ENCODE results near the gene CDKAL1.

Gene CDKAL1

DNA sequence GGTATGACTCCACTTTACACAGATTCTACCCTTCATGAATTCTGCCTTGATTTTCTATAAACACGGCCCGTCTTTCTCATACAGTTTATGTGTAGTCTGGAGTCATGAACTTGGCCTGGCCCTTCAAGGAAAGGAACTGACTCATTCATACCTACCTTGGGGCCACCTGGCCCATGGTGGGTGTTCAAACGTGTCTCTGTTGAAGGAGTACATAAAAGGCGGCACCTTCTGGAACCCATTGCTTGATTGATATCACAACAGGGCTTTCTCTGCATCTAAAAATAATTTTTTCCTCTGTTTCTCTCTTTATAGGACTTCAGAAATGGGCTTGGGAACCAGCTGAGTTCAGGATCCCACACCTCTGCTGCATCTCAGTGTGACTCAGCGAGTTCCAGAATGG lies 696.3 kb downstream of the CDKAL1 start:
- no peak overlapping the region for H3K4me3 ChIP-seq (ENCODE audit: low read length)
- no peaks in the 10 kb centered on the region for H3K36me3 ChIP-seq (replicated peaks; ENCODE audit: insufficient read depth, low read length)
- no peaks in the 10 kb centered on the region for H3F3A ChIP-seq (ENCODE audit: insufficient read depth, low read length)
- DNase-seq = no peak
- H3K9me2 ChIP-seq (replicated peaks; ENCODE audit: insufficient read depth, low read length) = no peaks in the 10 kb centered on the region
- TF ChIP-seq EZH2 (optimal IDR thresholded peaks at IDR 0.05; ENCODE audit: low read depth, low read length) = no peak
- no peak for TF ChIP-seq EZH2phosphoT487 (IDR thresholded peaks at IDR 0.05; ENCODE audit: low read length)
- TF ChIP-seq, protein P1, sequence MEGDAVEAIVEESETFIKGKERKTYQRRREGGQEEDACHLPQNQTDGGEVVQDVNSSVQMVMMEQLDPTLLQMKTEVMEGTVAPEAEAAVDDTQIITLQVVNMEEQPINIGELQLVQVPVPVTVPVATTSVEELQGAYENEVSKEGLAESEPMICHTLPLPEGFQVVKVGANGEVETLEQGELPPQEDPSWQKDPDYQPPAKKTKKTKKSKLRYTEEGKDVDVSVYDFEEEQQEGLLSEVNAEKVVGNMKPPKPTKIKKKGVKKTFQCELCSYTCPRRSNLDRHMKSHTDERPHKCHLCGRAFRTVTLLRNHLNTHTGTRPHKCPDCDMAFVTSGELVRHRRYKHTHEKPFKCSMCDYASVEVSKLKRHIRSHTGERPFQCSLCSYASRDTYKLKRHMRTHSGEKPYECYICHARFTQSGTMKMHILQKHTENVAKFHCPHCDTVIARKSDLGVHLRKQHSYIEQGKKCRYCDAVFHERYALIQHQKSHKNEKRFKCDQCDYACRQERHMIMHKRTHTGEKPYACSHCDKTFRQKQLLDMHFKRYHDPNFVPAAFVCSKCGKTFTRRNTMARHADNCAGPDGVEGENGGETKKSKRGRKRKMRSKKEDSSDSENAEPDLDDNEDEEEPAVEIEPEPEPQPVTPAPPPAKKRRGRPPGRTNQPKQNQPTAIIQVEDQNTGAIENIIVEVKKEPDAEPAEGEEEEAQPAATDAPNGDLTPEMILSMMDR (IDR thresholded peaks at IDR 0.05; ENCODE audit: low read length) = no peak
- H3K9ac ChIP-seq (ENCODE audit: low read length) = no peak overlapping the region
- H3K4me1 ChIP-seq (ENCODE audit: low read length) = no peaks in the 10 kb centered on the region
- no peaks in the 10 kb centered on the region for H4K20me1 ChIP-seq (ENCODE audit: insufficient read depth, low read length)
- H3K27ac ChIP-seq (ENCODE audit: low read length) = no peak overlapping the region
- H3K4me2 ChIP-seq (ENCODE audit: low read depth, low read length) = no peak overlapping the region
- no peaks in the 10 kb centered on the region for H3K9me3 ChIP-seq (replicated peaks; ENCODE audit: insufficient read depth, low read length)
- H3K27me3 ChIP-seq (replicated peaks; ENCODE audit: insufficient read depth, low read length) = no peaks in the 10 kb centered on the region
- no peaks in the 10 kb centered on the region for H3K79me2 ChIP-seq (ENCODE audit: low read length)
- H2AFZ ChIP-seq (ENCODE audit: low read length) = no peak overlapping the region

DNA sequence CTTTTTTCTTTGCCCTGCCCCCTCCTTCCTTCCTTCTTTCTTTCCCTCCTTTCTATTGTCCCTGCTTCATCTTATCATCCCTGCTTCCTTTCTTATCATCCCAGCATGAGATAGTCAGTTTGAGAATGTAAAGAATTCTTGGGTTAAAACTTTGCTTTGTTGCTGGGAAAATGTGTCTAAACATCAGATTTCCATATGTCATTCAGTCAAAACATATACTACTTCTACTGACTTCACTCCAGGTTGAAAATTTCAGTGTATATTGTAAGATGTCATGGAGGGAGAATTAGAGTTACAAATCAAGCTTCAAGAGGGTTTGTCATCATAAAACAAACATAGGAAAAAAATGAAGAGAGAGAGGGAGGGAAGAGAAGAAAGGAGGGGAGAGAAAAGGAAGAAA lies 700.9 kb downstream of the CDKAL1 start:
- Histone ChIP-seq H3K27me3 (replicated peaks; ENCODE audit: insufficient read depth, low read length) (no peaks in the 10 kb centered on the region), H3K4me2 (ENCODE audit: low read depth, low read length) (no peak overlapping the region), H3F3A (ENCODE audit: insufficient read depth, low read length) (no peaks in the 10 kb centered on the region)

DNA sequence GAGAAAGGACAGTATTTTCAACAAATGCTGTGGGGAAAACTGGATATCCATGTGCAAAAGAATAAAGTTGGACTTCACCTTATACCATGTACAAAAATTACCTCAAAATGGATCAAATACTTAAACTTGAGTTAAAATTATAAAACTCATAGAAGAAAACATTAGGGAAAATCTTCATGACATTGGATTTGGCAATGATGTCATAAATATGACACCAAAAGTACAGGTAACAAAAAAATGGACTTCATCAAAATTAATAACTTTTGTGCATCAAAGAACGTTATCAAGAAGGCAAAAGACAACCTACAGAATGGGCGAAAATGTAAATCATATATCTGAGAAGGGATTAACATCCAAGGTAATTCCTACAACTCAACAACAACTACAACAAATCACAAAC lies 704.0 kb downstream of the CDKAL1 start:
- no peaks in the 10 kb centered on the region for H3K4me1 ChIP-seq (ENCODE audit: low read length)
- H3K4me3 ChIP-seq (ENCODE audit: low read length) = no peak overlapping the region
- H3K9me2 ChIP-seq (replicated peaks; ENCODE audit: insufficient read depth, low read length) = no peaks in the 10 kb centered on the region
- no peak overlapping the region for H2AFZ ChIP-seq (ENCODE audit: low read length)
- no peak overlapping the region for H3K4me2 ChIP-seq (ENCODE audit: low read depth, low read length)
- no peak overlapping the region for H3K27ac ChIP-seq (ENCODE audit: low read length)
- DNase-seq = no peak
- no peaks in the 10 kb centered on the region for H3F3A ChIP-seq (ENCODE audit: insufficient read depth, low read length)
- TF ChIP-seq EZH2 (optimal IDR thresholded peaks at IDR 0.05; ENCODE audit: low read depth, low read length) (no peak), EZH2phosphoT487 (IDR thresholded peaks at IDR 0.05; ENCODE audit: low read length) (no peak)
- TF ChIP-seq, protein P1 (IDR thresholded peaks at IDR 0.05; ENCODE audit: low read length) = no peak
- H3K36me3 ChIP-seq (replicated peaks; ENCODE audit: insufficient read depth, low read length) = no peaks in the 10 kb centered on the region
- H3K9me3 ChIP-seq (replicated peaks; ENCODE audit: insufficient read depth, low read length) = no peaks in the 10 kb centered on the region
- no peaks in the 10 kb centered on the region for H4K20me1 ChIP-seq (ENCODE audit: insufficient read depth, low read length)
- H3K79me2 ChIP-seq (ENCODE audit: low read length) = no peaks in the 10 kb centered on the region
- no peaks in the 10 kb centered on the region for H3K27me3 ChIP-seq (replicated peaks; ENCODE audit: insufficient read depth, low read length)
- no peak overlapping the region for H3K9ac ChIP-seq (ENCODE audit: low read length)

More for the DNA sequence above, 700.9 kb downstream of the CDKAL1 start:
- H3K36me3 ChIP-seq (replicated peaks; ENCODE audit: insufficient read depth, low read length) = no peaks in the 10 kb centered on the region
- no peak for DNase-seq
- H3K9me2 ChIP-seq (replicated peaks; ENCODE audit: insufficient read depth, low read length) = no peaks in the 10 kb centered on the region
- H3K27ac ChIP-seq (ENCODE audit: low read length) = no peak overlapping the region
- H3K9me3 ChIP-seq (replicated peaks; ENCODE audit: insufficient read depth, low read length) = no peaks in the 10 kb centered on the region
- no peak overlapping the region for H3K4me3 ChIP-seq (ENCODE audit: low read length)
- H3K79me2 ChIP-seq (ENCODE audit: low read length) = no peaks in the 10 kb centered on the region
- TF ChIP-seq EZH2 (optimal IDR thresholded peaks at IDR 0.05; ENCODE audit: low read depth, low read length) (no peak), EZH2phosphoT487 (IDR thresholded peaks at IDR 0.05; ENCODE audit: low read length) (no peak)
- TF ChIP-seq, protein P1 (IDR thresholded peaks at IDR 0.05; ENCODE audit: low read length) = no peak
- H4K20me1 ChIP-seq (ENCODE audit: insufficient read depth, low read length) = no peaks in the 10 kb centered on the region
- H3K9ac ChIP-seq (ENCODE audit: low read length) = no peak overlapping the region
- H3K4me1 ChIP-seq (ENCODE audit: low read length) = no peaks in the 10 kb centered on the region
- no peak overlapping the region for H2AFZ ChIP-seq (ENCODE audit: low read length)
